Lung (tissue), 16 donors: ENCODE results near the gene PGS1. TPM values are rescaled to one million over a fixed set of nuclear protein-coding genes. Genes with fewer than 3 reads are reported as not detected.

ENCODE experiments used
- ATAC-seq: fragments of 200-7000 bp; cut with Tn5 transposase; one replicate; pipeline ENCODE4 v1.9.1; 2020; ENCODE audit warnings: moderate number of reproducible peaks; ENCODE audit not compliant: insufficient read depth, low FRiP score
- DNase-seq, 3 donors: peaks; one replicate each; pipeline ENCODE4 v3.0.0-alpha.2; 2013 to 2017
- H3K27ac ChIP-seq, 2 donors: one replicate each; pipeline ENCODE4 v1.5.1; 2013; ENCODE audit warnings: mild to moderate bottlenecking in 2 of 2, moderate library complexity in 2 of 2, control low read depth in 1 of 2, inconsistent platforms in 1 of 2, low read depth in 1 of 2, low read length in 1 of 2
- H3K27me3 ChIP-seq, 3 donors: one replicate each; pipeline ENCODE4 v1.5.1; 2013; ENCODE audit warnings: low read length in 2 of 3; ENCODE audit not compliant: control insufficient read depth in 3 of 3, insufficient read depth in 3 of 3
- H3K36me3 ChIP-seq, 4 donors: one replicate each; pipeline ENCODE4 v1.5.1; 2013; ENCODE audit warnings: low read length in 4 of 4, mild to moderate bottlenecking in 1 of 4, moderate library complexity in 1 of 4; ENCODE audit not compliant: control insufficient read depth in 4 of 4, insufficient read depth in 4 of 4
- H3K4me1 ChIP-seq, 5 donors: one replicate each; pipeline ENCODE4 v1.5.1; 2013; ENCODE audit warnings: low read length in 5 of 5, mild to moderate bottlenecking in 2 of 5, moderate library complexity in 1 of 5; ENCODE audit not compliant: control insufficient read depth in 5 of 5, insufficient read depth in 5 of 5
- H3K4me3 ChIP-seq: one replicate; pipeline ENCODE4 v1.5.1; 2013; ENCODE audit warnings: mild to moderate bottlenecking, control low read depth, moderate library complexity
- H3K9ac ChIP-seq, 2 donors: one replicate each; pipeline ENCODE4 v1.5.1; 2013; ENCODE audit warnings: low read length in 2 of 2, control low read depth in 1 of 2; ENCODE audit not compliant: insufficient read depth in 1 of 2
- H3K9me3 ChIP-seq, 4 donors: one replicate each; pipeline ENCODE4 v1.5.1; 2013; ENCODE audit warnings: low read length in 3 of 4, mild to moderate bottlenecking in 1 of 4, moderate library complexity in 1 of 4; ENCODE audit not compliant: control insufficient read depth in 4 of 4, insufficient read depth in 3 of 4
- WGBS, 2 donors: extraction: QIAGEN DNeasy Blood & Tissue Kit; methylation state at CpG; one replicate each; pipeline ENCODE4 v1.1.7; 2013; 5-methylcytosine and 5-hydroxymethylcytosine counted together
- long read RNA-seq, 5 donors: transcript quantifications; one replicate each; lab custom pipeline, GENCODE V29; 2026
- polyA plus RNA-seq, 2 donors: library from polyadenylated mRNA; stranded (reverse); fragments of 200-250 nt; gene quantifications; one replicate each; pipeline ENCODE4 v1.2.1, GENCODE V29; 2013
- total RNA-seq, 2 donors: library from RNA; depleted of rRNA in 1 of 2; stranded (reverse); fragments of >200 nt in 1 of 2; gene quantifications; one replicate each; pipeline ENCODE4 v1.2.1, GENCODE V29; 2014 to 2021
- TF ChIP-seq, protein P1 (sequence below): IDR thresholded peaks from 2 replicates; pipeline ENCODE4 v1.5.1; 2012; ENCODE audit warnings: mild to moderate bottlenecking; ENCODE audit errors: control extremely low read depth, extremely low read depth
- donor health status: control.
- donor health status: control.
- donor health status: Bipolar disorder and iron deficiency.
- donor health status: healthy.
- donor health status: DM: yes; HTN: yes; CAD: no.

Gene PGS1, protein sequence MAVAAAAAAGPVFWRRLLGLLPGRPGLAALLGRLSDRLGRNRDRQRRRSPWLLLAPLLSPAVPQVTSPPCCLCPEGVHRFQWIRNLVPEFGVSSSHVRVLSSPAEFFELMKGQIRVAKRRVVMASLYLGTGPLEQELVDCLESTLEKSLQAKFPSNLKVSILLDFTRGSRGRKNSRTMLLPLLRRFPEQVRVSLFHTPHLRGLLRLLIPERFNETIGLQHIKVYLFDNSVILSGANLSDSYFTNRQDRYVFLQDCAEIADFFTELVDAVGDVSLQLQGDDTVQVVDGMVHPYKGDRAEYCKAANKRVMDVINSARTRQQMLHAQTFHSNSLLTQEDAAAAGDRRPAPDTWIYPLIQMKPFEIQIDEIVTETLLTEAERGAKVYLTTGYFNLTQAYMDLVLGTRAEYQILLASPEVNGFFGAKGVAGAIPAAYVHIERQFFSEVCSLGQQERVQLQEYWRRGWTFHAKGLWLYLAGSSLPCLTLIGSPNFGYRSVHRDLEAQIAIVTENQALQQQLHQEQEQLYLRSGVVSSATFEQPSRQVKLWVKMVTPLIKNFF
- 100 to 1,000 TPM in 1 of 2 donors, 10 to 100 TPM in 1; 90.6 to 104 TPM for total RNA-seq
- 10 to 100 TPM; 44.9 to 98.0 TPM for polyA plus RNA-seq
- long read RNA-seq, donor 1, partial matches to known transcripts: 0 of 2 reads
- long read RNA-seq, donor 1, other reads (novel, unspliced or antisense): 0 of 2 reads
- long read RNA-seq, donor 2, partial matches to known transcripts: 0 of 3 reads
- long read RNA-seq, donor 2, other reads (novel, unspliced or antisense): 0 of 3 reads
- long read RNA-seq, donor 3, partial matches to known transcripts: 0 of 3 reads
- long read RNA-seq, donor 3, other reads (novel, unspliced or antisense): 0 of 3 reads
- long read RNA-seq, donor 4, partial matches to known transcripts: 0 of 1 reads
- long read RNA-seq, donor 4, other reads (novel, unspliced or antisense): 0 of 1 reads
- long read RNA-seq, donor 5, partial matches to known transcripts: 0 of 9 reads
- long read RNA-seq, donor 5, other reads (novel, unspliced or antisense): 0 of 9 reads

DNA sequence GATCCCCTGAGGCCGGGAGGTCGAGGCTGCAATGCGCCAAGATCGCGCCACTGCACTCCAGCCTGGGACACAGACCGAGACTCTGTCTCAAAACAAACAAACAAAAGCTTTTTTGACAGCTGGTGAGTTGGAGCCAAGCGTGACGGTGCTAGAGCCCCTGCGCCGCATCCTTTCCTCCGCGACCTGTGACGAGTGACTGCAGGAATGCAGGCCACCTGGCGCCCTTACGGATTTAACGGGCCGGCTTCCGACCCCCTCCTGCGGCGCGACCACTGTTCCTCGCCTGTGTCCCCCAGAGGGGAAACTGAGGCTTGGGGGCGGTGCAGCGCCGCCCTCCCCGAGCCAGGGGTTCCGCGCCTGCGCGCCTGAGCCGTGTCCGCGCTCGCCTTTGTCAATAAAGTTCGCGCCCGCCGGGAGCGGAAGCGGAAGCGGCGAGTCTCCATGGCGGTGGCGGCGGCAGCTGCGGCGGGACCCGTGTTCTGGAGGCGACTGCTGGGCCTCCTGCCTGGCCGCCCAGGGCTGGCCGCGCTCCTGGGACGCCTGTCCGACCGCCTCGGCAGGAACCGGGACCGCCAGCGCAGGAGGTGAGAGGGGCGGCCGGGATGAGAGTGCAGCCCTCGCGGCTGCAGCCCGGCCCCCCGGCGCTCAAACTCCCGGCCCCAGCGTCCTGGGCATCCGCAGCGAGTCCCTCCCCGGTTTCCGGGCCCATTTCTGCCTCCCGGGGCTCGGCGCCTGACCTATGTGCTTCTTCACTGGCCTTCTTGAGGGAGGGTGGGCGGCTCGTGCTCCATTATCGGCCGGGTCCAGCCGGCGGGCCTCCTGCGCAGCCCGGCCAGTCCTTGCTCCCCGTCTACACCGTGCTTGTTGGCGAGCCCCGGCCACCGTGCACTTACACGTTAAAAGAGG, at the start of gene PGS1:
PGS1 (plus strand) TSS at position 425 of the 906 bp plus-strand sequence; CDS start at position 442, 17 bp downstream.
- WGBS, 2 donors: 2% methylated on average over 86 to 89 of the region's 89 CpGs
- TF ChIP-seq, protein P1, sequence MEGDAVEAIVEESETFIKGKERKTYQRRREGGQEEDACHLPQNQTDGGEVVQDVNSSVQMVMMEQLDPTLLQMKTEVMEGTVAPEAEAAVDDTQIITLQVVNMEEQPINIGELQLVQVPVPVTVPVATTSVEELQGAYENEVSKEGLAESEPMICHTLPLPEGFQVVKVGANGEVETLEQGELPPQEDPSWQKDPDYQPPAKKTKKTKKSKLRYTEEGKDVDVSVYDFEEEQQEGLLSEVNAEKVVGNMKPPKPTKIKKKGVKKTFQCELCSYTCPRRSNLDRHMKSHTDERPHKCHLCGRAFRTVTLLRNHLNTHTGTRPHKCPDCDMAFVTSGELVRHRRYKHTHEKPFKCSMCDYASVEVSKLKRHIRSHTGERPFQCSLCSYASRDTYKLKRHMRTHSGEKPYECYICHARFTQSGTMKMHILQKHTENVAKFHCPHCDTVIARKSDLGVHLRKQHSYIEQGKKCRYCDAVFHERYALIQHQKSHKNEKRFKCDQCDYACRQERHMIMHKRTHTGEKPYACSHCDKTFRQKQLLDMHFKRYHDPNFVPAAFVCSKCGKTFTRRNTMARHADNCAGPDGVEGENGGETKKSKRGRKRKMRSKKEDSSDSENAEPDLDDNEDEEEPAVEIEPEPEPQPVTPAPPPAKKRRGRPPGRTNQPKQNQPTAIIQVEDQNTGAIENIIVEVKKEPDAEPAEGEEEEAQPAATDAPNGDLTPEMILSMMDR: no peak
- ATAC-seq (peak; percentile 58), DNase-seq (peak; percentile 81 to 86 (median 81))
- Histone ChIP-seq H3K9me3 (no peaks in the 10 kb centered on the region), H3K4me1 (peaks cover 0 to 26% (median 6%) of the 10 kb centered on the region in 5 donors), H3K36me3 (no peaks in the 10 kb centered on the region), H3K27ac (peak within 1 kb of the TSS; percentile 87 to 100), H3K4me3 (peak within 1 kb of the TSS; percentile 98), H3K9ac (peak within 1 kb of the TSS; percentile 68 to 90), H3K27me3 (no peaks in the 10 kb centered on the region)

DNA sequence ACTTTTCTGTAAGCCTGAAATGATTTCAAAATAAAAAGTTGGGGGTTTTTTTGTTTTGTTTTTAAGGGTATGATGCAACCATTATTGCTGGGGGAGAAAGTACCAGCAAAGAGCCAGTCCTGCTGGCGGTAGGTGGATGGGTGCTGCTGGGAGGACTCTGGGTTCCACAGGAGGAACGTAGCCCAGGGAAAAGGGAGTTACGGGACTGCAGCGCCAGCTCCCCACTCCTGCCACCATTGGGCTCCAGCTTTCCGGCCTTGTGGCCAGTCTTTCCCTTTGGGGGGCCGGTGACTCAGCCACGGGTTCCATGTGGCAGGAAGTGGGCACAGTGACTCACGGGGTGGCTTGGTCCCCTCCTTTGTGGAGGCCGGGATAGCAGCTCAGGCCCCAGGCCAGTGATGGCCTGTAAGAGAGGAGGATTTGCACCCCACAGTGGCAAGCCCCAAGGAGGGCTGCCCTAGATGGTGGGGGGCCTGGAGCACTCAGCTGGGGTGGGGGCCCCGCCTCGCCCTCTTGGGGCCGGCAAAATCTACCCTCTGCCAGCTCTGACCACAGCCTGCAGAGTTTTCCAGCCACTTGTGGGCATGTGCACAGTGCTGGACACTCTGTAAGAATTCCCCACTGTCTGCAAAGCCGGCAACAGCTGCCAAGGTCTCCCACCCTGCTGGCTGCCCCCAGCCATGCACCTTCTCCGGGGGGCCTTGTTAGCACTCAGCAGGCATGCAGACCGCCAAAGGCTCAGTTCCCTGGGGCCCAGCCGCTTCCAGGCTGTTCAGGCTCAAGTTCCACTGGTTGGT, 49.0 kb upstream of the PGS1 start:
- 31 to 64% methylated on average over 16 of the region's 16 CpGs for WGBS, 2 donors
- Histone ChIP-seq H3K9me3 (no peaks in the 10 kb centered on the region), H3K27ac (peak overlapping the region in 1 of 2 donors; percentile 54), H3K27me3 (no peaks in the 10 kb centered on the region), H3K36me3 (no peaks in the 10 kb centered on the region), H3K4me1 (peaks cover 0 to 13% (median 8%) of the 10 kb centered on the region in 5 donors), H3K9ac (no peak overlapping the region), H3K4me3 (no peak overlapping the region)
- TF ChIP-seq, protein P1: no peak
- DNase-seq: no peak
- ATAC-seq: no peak
